ENCODE measurements around the gene CLEC2A. TPM values are rescaled to one million over a fixed set of nuclear protein-coding genes. Genes with fewer than 3 reads are reported as not detected.
"Not testable (repeated sequence)": the region's sequence is repeated elsewhere in the genome, so short reads cannot be mapped to it uniquely, and the experiment has no call there.

The CLEC2A gene
- total RNA-seq, 1 donor from 2014 or later, result 0.62 TPM

GRCh38 chr12:9880532-9881078 is 51.6 kb downstream of the CLEC2A start:
- Mint-ChIP-seq H3K27ac (ENCODE audit: unreplicated experiment) (no peak overlapping the region), H3K36me3 (ENCODE audit: low read depth) (no peaks in the 10 kb centered on the region), H3K9me3 (ENCODE audit: low read depth) (no peaks in the 10 kb centered on the region), H3K4me3 (ENCODE audit: unreplicated experiment) (no peak overlapping the region), H3K4me1 (ENCODE audit: low read depth) (no peaks in the 10 kb centered on the region), H3K27me3 (ENCODE audit: low read depth) (no peaks in the 10 kb centered on the region)
- no peak for TF ChIP-seq CTCF (IDR thresholded peaks at IDR 0.05)
- DNase-seq (ENCODE audit: low spot score), result no peak

- not testable (repeated sequence) for H3K4me3 Mint-ChIP-seq (ENCODE audit: unreplicated experiment); H3K36me3 Mint-ChIP-seq (ENCODE audit: low read depth); H3K27ac Mint-ChIP-seq (ENCODE audit: unreplicated experiment); H3K27me3 Mint-ChIP-seq (ENCODE audit: low read depth); H3K9me3 Mint-ChIP-seq (ENCODE audit: low read depth)
- peaks cover 10% of the 10 kb centered on the region for H3K4me1 Mint-ChIP-seq (ENCODE audit: low read depth)
- DNase-seq (ENCODE audit: low spot score), result peak; percentile 41
These were observed 56.0 kb downstream of the CLEC2A start for GRCh38 chr12:9876120-9876519.

DNA sequence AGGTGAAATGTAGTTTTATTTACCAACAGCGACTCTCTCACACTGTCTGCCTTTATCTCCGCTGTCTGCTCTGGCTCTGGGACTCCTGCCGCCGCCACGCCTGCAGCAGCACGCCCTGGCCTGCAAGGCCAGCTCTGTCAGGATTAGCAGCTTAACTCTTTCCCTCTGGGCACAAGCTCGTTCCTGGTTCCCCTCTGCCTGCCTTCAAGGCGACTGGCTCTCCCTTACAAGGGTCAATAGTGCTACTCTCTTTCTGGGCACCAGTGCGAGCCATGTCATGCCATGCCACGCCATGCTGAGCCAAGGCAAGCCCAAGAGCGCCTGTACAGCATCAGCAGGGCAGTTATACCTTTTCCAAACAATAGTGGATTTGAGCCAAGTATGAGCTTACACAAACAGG is 59.4 kb downstream of the CLEC2A start:
- Mint-ChIP-seq H3K36me3 (ENCODE audit: low read depth) (no peaks in the 10 kb centered on the region), H3K9me3 (ENCODE audit: low read depth) (no peaks in the 10 kb centered on the region), H3K4me1 (ENCODE audit: low read depth) (peaks cover 24% of the 10 kb centered on the region), H3K27me3 (ENCODE audit: low read depth) (no peaks in the 10 kb centered on the region), H3K27ac (ENCODE audit: unreplicated experiment) (no peak overlapping the region), H3K4me3 (ENCODE audit: unreplicated experiment) (no peak overlapping the region)
- no peak for TF ChIP-seq CTCF (IDR thresholded peaks at IDR 0.05)
- DNase-seq (ENCODE audit: low spot score), result no peak

- no peaks in the 10 kb centered on the region for H3K9me3 Mint-ChIP-seq (ENCODE audit: low read depth)
- DNase-seq (ENCODE audit: low spot score), result no peak
- H3K4me1 Mint-ChIP-seq (ENCODE audit: low read depth), result peaks cover 24% of the 10 kb centered on the region
- no peak for TF ChIP-seq CTCF (IDR thresholded peaks at IDR 0.05)
- H3K36me3 Mint-ChIP-seq (ENCODE audit: low read depth), result no peaks in the 10 kb centered on the region
- H3K4me3 Mint-ChIP-seq (ENCODE audit: unreplicated experiment), result no peak overlapping the region
- H3K27ac Mint-ChIP-seq (ENCODE audit: unreplicated experiment), result peak overlapping the region; percentile 45
- no peaks in the 10 kb centered on the region for H3K27me3 Mint-ChIP-seq (ENCODE audit: low read depth)
These were observed 60.0 kb downstream of the CLEC2A start for GRCh38 chr12:9872162-9872561.

DNA sequence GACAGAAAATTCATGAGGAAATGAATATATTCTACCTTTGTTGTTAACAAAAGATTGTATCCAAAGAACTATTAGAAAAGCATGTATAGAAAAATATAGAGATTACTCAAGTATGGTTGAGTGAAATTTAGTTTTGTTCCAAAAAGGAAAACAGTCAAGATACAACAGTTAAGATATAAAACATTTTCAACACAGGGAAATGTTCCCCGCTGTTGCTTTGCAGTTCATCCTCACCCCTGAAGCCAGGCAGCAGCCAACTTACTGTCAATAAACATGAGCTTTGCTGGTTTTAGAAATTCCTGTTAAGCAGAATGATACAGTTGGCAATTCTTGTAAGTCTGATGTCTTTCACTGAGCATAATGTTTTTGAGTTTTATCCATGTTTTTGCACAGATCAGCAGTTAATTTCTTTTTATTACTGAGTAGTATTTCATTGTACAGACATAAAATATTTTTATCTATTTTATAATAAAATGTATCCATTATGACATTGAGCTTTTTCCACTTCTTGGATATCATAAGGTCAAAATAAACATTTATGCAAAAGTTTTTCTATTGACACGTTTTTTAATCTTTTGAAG is 61.8 kb downstream of the CLEC2A start:
- no peaks in the 10 kb centered on the region for H3K9me3 Mint-ChIP-seq (ENCODE audit: low read depth)
- TF ChIP-seq CTCF (IDR thresholded peaks at IDR 0.05), result no peak
- H3K36me3 Mint-ChIP-seq (ENCODE audit: low read depth), result no peaks in the 10 kb centered on the region
- H3K27me3 Mint-ChIP-seq (ENCODE audit: low read depth), result no peaks in the 10 kb centered on the region
- H3K27ac Mint-ChIP-seq (ENCODE audit: unreplicated experiment), result peak overlapping the region; percentile 67
- no peak overlapping the region for H3K4me3 Mint-ChIP-seq (ENCODE audit: unreplicated experiment)
- no peak for DNase-seq (ENCODE audit: low spot score)
- peaks cover 24% of the 10 kb centered on the region for H3K4me1 Mint-ChIP-seq (ENCODE audit: low read depth)

Measured in chondrocyte (in vitro differentiated cells).